GM19324 (cell line): ENCODE results near the gene TBC1D9.
A peak's percentile ranks its signal among the peaks of the same experiment; 100 is the strongest.
"Not testable (repeated sequence)": the region's sequence is repeated elsewhere in the genome, so short reads cannot be mapped to it uniquely, and the experiment has no call there.

ENCODE experiments used
- ATAC-seq: cut with Tn5 transposase; IDR thresholded peaks from one replicate; pipeline ENCODE4 v1.9.1; 2021; ENCODE audit warnings: mild to moderate bottlenecking, moderate library complexity; ENCODE audit not compliant: unreplicated experiment, low FRiP score

Gene TBC1D9

GRCh38 chr4:140754918-140755773 lies 1.0 kb downstream of the TBC1D9 start:
- no peak for ATAC-seq

GRCh38 chr4:140753329-140753728 lies 2.9 kb downstream of the TBC1D9 start:
- ATAC-seq = no peak

DNA sequence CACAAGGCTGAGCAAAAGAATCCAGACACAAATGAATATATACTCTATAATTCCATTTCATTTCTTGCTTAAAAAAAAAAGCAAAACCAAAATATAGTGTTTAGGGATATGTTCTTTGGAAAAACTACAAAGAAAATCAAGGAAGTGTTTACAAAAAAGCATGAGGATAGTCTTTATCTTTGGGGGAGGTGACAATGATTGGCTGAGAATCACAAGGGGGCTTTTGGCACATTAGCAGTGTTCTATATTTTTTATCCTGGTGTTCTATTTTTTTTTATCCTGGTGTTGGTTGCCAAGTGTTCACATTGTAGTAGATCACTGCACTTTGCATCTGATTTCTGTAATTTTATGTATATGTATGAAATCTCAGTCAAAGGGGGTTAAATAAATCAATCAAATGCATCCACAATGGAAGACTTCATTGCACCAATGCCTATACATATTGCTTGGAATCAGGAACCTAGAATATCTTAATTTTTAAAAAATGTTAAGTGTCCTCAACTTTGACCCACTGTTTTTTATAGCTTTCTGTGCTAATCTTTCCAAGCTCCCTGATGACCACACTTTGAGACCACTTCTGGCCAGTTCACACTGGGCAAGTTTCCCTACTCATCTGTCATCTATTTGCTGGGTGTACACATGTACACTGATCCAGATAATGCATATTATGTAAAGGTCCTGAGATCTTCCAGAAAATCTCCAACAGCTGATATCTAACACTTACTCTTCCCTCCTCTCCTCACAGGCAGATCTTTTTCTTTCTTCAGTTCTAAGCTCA lies 3.7 kb downstream of the TBC1D9 start:
- no peak for ATAC-seq

GRCh38 chr4:140750470-140750869 lies 5.7 kb downstream of the TBC1D9 start:
- ATAC-seq = no peak

DNA sequence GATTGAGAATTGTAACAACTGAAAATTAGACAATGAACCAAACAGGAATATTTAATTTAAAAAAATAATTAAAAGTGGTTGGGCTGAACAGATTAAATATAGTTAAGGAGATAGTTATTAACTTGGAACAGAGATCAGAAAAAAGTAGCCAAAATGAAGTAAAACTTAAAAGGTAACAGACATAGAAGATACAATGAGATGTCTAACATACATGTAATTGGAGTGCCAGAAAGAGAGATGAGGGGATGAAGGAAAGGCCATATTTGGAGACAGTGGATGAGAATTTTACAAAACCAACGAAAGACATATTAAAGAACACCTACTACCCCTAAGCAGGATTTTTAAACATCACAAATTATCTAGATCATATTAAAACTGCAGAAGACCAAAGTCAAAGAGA lies 8.0 kb downstream of the TBC1D9 start:
- no peak for ATAC-seq

DNA sequence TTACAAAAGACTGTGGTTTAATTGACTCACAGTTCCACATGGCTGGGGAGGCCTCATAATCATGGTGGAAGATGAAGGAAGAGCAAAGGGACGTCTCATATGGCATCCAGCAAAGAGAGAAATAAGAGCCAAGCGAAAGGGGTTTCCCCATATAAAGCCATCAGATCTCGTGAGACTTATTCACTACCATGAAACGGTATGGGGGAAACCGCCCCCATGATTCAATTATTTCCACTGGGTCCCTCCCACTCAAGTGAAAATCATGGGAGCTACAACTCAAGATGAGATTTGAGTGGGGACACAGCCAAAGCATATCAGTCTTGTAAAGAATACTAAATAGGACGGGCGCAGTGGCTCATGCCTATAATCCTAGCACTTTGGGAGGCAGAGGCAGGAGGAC lies 9.6 kb downstream of the TBC1D9 start:
- not testable (repeated sequence) for ATAC-seq

DNA sequence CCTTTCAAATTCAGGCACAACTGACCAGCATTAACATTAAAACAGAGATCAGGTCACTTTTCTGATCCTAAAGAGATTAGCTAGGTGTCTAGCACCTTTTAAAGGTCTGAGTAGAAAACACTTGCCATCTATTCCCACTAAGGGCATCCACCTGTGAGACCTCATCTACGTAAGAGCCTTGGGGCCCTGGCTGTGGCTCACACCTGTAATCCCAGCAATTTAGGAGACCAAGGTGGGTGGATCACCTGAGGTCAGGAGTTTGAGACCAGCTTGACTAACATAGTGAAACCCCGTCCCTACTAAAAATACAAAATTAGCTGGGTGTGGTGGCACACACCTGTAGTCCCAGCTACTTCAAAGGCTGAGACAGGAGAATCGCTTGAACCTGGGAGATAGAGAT lies 11.8 kb downstream of the TBC1D9 start:
- no peak for ATAC-seq

DNA sequence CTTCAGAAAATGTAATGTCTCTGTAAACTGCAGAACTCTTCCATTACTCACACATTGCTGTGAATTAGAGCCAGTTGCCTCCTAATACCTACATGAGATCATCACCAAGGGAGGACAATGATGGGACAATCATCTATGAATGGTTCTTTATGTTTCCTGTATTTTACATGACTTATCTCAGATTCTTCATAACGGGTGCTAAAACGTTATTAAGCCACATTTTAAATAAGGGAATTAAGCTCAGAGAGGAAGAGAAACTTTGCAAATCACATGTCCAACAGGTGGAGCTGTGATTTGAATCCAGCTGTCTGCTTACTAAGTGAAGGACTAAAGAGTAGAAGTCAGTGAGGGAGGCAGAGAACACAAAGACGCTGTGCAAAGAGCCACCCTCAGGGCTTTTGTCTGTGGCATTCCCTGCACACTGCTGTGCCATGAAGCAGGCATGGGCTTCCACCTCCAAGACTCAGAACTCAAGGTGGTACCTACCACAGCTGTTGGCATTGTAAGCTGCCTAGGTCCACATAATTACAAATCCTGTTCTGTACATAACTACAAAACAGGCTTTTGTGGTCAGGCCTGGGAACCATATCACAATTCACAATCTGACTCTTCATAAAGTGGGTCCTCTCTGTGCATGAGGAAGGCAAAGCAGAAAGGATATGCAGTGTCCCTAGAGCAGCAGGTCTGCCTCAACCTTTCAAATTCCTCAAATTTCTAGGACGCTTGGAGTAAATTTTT lies 12.8 kb downstream of the TBC1D9 start:
- peak; percentile 78 for ATAC-seq

- peak; percentile 36 for ATAC-seq
Measured at GRCh38 chr4:140742838-140743193, 13.4 kb downstream of the TBC1D9 start.

- no peak for ATAC-seq
Measured at GRCh38 chr4:140740906-140741670, 15.1 kb downstream of the TBC1D9 start.

DNA sequence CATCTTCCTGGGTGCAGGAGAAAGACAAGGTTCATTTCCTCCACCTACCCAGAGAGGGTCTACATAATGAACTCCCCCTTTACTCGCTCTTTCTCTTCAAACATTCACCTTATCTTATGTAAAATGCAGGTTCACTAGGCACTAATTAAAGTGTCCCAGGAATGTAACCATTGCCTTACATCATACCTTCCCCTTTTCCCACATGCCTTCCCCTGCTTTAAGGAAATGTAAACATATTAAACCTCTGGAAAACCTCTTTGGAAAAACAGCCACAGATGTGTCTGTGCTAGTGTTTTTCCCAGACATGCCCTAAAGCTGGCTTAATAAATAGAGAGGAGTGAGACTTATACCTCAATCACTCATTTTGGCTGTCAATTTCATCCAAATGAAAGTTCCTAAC lies 15.8 kb downstream of the TBC1D9 start:
- ATAC-seq = no peak

DNA sequence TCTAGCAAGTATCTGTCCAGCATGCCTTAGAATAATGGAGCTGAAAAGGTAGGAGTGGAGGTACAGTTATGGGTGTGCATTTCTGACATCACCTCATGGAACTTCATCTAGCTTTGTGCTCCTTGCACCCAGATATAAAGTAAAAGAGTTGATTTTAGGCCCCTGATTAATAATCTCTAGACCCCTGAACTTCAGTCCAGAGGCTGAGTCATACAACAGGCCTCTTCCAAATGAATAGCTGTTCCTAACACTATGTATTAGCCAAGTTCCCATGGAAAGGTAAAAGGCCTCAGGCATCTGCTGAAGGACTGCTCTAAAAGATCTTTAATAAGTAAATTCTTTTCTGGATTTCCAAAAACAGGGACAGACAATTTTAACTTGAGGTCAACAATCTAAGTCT lies 16.2 kb downstream of the TBC1D9 start:
- ATAC-seq = no peak

DNA sequence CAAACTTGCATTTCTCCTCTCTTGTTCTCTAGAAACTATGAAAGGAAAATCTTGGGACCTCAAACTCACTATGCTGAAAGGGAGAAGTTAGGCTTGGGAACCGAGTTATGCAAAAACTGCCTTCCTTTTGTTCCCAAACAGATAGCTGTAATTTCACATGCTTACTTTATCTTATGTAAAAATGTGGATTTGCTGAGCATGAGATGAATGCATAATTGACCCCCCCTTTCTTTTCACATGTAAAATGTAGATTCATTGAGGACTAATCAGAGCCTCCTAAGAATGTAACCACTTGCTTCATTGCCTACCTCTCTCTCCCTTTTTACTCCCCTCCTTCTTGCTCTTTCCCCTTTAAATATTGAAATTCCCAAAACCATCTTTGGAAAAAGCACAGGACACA lies 18.0 kb downstream of the TBC1D9 start:
- ATAC-seq = no peak

DNA sequence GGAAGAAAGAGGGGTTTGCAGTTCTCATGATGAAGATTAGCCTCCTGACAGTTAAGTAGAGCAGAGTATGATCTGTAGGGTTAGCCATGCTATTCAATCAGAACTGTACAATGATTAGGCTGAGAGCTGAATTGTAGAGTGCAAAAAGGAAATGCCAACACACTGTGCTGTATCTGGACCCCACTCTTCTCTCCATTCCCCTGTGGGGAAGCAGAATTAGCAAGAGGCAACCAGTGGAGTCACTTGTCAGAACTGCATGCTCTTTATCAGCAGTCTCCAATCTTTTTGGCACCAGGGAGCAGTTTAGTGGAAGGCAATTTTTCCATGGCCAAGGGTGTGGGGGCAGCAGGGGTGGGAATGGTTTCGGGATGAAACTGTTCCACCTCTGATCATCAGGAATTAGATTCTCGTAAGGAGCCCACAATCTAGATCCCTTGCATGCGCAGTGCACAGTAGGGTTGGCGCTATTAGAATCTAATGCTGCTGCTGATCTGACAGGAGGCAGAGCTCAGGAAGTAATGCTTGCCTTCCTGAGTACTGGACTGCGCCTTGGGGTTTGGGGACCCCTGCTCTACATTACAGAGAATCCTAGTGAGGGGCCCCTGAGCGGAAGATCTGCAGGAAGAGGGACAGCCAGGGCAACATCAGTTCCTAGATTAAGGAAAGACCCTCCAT lies 19.4 kb downstream of the TBC1D9 start:
- no peak for ATAC-seq

DNA sequence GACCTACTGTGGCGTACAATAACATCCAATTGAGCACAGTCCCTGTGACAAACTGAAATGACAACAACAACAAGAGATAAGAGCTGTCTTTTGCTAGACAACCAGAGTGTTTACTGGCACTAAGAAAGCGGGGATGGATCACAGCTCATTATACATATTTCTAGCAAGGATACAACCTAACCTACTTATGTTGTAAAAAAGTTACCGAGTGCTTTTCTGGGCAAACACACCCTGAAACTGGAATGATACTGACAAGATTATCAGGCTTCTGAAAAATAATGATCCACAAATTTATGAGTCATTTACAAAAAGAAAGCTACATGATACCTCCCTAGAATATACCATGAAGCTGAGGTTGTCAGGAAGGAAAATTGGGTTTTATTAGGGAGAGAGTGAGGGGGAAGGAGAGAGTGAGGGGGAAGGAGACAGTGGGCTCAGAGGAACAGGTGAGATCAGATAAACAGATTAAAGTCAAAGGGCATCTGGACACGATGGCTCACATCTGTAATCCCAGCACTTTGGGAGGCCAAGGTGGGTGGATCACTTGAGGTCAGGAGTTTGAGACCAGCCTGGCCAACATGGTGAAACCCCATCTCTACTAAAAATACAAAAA lies 20.3 kb downstream of the TBC1D9 start:
- no peak for ATAC-seq

DNA sequence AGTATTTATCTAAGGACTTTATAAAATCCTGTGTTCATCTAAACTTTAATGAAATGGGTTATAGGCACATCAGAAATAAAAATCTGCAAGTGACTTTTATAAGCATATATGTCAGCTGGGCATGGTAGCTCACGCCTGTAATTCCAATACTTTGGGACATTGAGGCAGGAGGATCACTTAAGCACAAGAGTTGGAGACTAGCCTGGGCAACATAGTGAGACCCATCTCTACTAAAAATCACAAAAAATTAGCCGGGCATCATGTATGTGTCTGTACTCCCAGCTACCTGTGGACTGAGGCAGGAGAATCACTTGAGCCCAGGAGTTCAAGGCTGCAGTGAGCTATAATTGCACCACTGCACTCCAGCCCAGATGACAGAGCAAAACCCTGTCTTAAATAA lies 20.9 kb downstream of the TBC1D9 start:
- no peak for ATAC-seq

GRCh38 chr4:140732780-140733179 lies 23.4 kb downstream of the TBC1D9 start:
- no peak for ATAC-seq

- ATAC-seq = no peak
Measured at GRCh38 chr4:140729344-140730049, 26.7 kb downstream of the TBC1D9 start.
